Panc1 (cell line): ENCODE results near the gene DOCK1. TPM values are rescaled to one million over a fixed set of nuclear protein-coding genes. Genes with fewer than 3 reads are reported as not detected.

ENCODE experiments used
- ATAC-seq: fragments of 200-7000 bp; cut with Tn5 transposase; 2 replicates; pipeline ENCODE4 v1.9.1; 2020; ENCODE audit warnings: mild to moderate bottlenecking, moderate library complexity
- BruUV-seq: library from RNA; stranded (reverse); fragments of 400-500 nt; replicated peaks from 2 replicates; lab custom pipeline; 2021; lab: Mats Ljungman, UMichigan
- CTCF ChIA-PET: fragments of 300-600 bp; sonication (Branson Sonifier 250); formaldehyde crosslinking; loops from one replicate; lab custom pipeline; 2022; ENCODE audit warnings: antibody characterized with exemption; lab: Charles Lee
- POLR2A ChIA-PET: fragments of 300-600 bp; sonication (Branson Sonifier 250); formaldehyde crosslinking; loops from one replicate; lab custom pipeline; 2022; ENCODE audit warnings: antibody characterized with exemption; lab: Charles Lee
- DNase-seq: peaks from one replicate; pipeline ENCODE4 v3.0.0-alpha.2; 2010; ENCODE audit warnings: low read depth, low spot score
- H3K27ac ChIP-seq: 2 replicates; pipeline ENCODE4 v1.5.1; 2011; ENCODE audit warnings: mild to moderate bottlenecking, low read length, inconsistent platforms
- H3K27me3 ChIP-seq: fragments of 200-500 bp; sonication (Bioruptor generic); 2 replicates; pipeline ENCODE4 v1.6.0; 2014; ENCODE audit warnings: low read length, inconsistent platforms; ENCODE audit not compliant: control insufficient read depth, insufficient read depth
- H3K36me3 ChIP-seq: fragments of 200-500 bp; sonication (Bioruptor generic); 2 replicates; pipeline ENCODE4 v1.5.1; 2014; ENCODE audit warnings: inconsistent platforms, mild to moderate bottlenecking, low read length, moderate library complexity; ENCODE audit not compliant: control insufficient read depth, insufficient read depth
- H3K4me1 ChIP-seq: 2 replicates; pipeline ENCODE4 v1.5.1; 2011; ENCODE audit warnings: inconsistent platforms, mild to moderate bottlenecking, low read length, moderate library complexity; ENCODE audit not compliant: control insufficient read depth, insufficient read depth
- H3K4me3 ChIP-seq, 2 experiments: 2 replicates each; pipeline ENCODE4 v1.5.1; 2011 to 2012; ENCODE audit warnings: low read depth in 2 of 2, low read length in 2 of 2, mild to moderate bottlenecking in 2 of 2, inconsistent platforms in 1 of 2, moderate library complexity in 1 of 2
- H3K9me3 ChIP-seq: fragments of 200-500 bp; sonication (Bioruptor generic); 2 replicates; pipeline ENCODE4 v1.5.1; 2014; ENCODE audit warnings: low read depth, mild to moderate bottlenecking, inconsistent platforms, low read length, moderate library complexity; ENCODE audit not compliant: control insufficient read depth, insufficient read depth
- CTCF ChIP-seq: fragments of 450-650 bp; IDR thresholded peaks from 2 replicates; pipeline ENCODE4 v1.5.1; 2017; ENCODE audit warnings: mild to moderate bottlenecking
- POLR2AphosphoS5 ChIP-seq: IDR thresholded peaks from 2 replicates; pipeline ENCODE4 v1.6.1; 2012; ENCODE audit warnings: mild to moderate bottlenecking, low read depth, low read length, moderate library complexity
- REST ChIP-seq, 2 experiments: IDR thresholded peaks; 2 replicates each; pipeline ENCODE4 v1.6.1; 2011 to 2012; ENCODE audit warnings: low read depth in 2 of 2, control low read depth in 1 of 2, low read length in 1 of 2, mild to moderate bottlenecking in 1 of 2, moderate library complexity in 1 of 2; ENCODE audit not compliant: insufficient read depth in 1 of 2
- SIN3A ChIP-seq: IDR thresholded peaks from 2 replicates; pipeline ENCODE4 v1.6.1; 2012; ENCODE audit warnings: low read depth, mild to moderate bottlenecking, low read length, moderate library complexity, borderline replicate concordance; ENCODE audit not compliant: insufficient read depth
- TCF7L2 ChIP-seq: IDR thresholded peaks from 2 replicates; pipeline ENCODE4 v1.6.1; 2011; ENCODE audit warnings: mild to moderate bottlenecking, low read depth, low read length, inconsistent platforms
- in situ Hi-C: cut with HindIII; loops from 2 replicates; pipeline ENCODE4 v1.10.0; 2016; ENCODE audit warnings: low sequenced_read_pairs, low pct_unique_long_range_greater_than_20kb
- intact Hi-C: fragments of 100-400 bp; cut with micrococcal nuclease; formaldehyde crosslinking; loops from one replicate; pipeline ENCODE4 v1.10.0; 2022; ENCODE audit not compliant: unreplicated experiment
- total RNA-seq: library from RNA; stranded (reverse); gene quantifications from one replicate; pipeline ENCODE4 v1.2.1, GENCODE V29; 2021; ENCODE audit not compliant: unreplicated experiment

The DOCK1 gene
- total RNA-seq, 1 experiment from 2014 or later, result 67.6 TPM

DNA sequence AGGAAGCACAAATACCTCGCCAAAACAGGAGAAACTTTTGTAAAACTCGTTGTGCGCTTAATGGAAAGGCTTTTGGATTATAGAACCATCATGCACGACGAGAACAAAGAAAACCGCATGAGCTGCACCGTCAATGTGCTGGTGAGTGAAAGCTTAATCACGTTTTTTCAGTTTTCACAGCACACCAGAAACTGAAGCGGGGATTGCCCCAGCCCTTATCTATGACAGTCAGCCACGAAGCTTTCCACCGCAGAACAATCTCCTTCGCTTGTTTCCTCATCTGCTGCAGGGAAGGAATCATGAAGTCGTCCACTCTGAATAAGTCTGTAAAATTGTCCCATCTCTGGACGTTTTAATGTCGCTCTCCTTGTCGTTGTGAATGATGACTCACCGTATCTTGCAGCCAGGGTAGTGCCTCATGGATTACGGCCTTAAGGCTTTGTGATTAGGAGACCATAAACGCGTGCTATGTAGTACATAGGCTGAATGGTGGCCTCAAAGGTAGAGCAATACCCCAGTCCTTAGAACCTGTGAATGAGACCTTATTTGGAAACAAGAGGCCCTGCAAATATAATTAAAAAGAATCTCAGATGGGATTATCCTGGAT, 468.9 kb downstream of the DOCK1 start:
- BruUV-seq, result no TSS peak
- intact Hi-C loops, result no loop called here
- Histone ChIP-seq H3K27ac (no peak overlapping the region), H3K27me3 (no peaks in the 10 kb centered on the region), H3K4me1 (no peaks in the 10 kb centered on the region), H3K4me3 (no peak overlapping the region), H3K36me3 (no peaks in the 10 kb centered on the region), H3K9me3 (no peaks in the 10 kb centered on the region)
- TF ChIP-seq TCF7L2 (no peak), POLR2AphosphoS5 (no peak), REST (IDR thresholded peaks at IDR 0.05; ENCODE audit: insufficient read depth in 1 of 2, low read depth in 2 of 2, low read length in 1 of 2) (no peak), SIN3A (no peak), CTCF (no peak)
- in situ Hi-C loops, result no loop called here
- DNase-seq, result no peak
- ChIA-PET POLR2A (no interaction called here), CTCF (no interaction called here)
- no peak for ATAC-seq

- H3K4me3 ChIP-seq, result no peak overlapping the region
- ChIA-PET POLR2A (no interaction called here), CTCF (no interaction called here)
- no peak overlapping the region for H3K27ac ChIP-seq
- no TSS peak for BruUV-seq
- H3K36me3 ChIP-seq, result no peaks in the 10 kb centered on the region
- no peaks in the 10 kb centered on the region for H3K4me1 ChIP-seq
- H3K9me3 ChIP-seq, result no peaks in the 10 kb centered on the region
- in situ Hi-C loops, result no loop called here
- ATAC-seq (no peak), DNase-seq (no peak)
- no peaks in the 10 kb centered on the region for H3K27me3 ChIP-seq
- intact Hi-C loops, result no loop called here
- TF ChIP-seq CTCF (no peak), SIN3A (no peak)
These were observed 469.7 kb downstream of the DOCK1 start for GRCh38 chr10:127374901-127375300.
